G401 (cell line): ENCODE data around the gene NT5M. TPM values are rescaled to one million over a fixed set of nuclear protein-coding genes. Genes with fewer than 3 reads are reported as not detected.

Experiments
- DNase-seq: peaks from one replicate; pipeline ENCODE4 v3.0.0-alpha.2; 2015; ENCODE audit warnings: low spot score
- in situ Hi-C: cut with HindIII; loops from 2 replicates; pipeline ENCODE4 v1.10.0; 2016; ENCODE audit warnings: low sequenced_read_pairs, mixed read lengths
- total RNA-seq: library from RNA; depleted of rRNA; stranded (reverse); fragments of >200 nt; shearing (Covaris generic); gene quantifications from 2 replicates; pipeline ENCODE4 v1.2.3, GENCODE V29; 2014

Gene NT5M
- total RNA-seq, 1 experiment from 2014 or later, result 1.4 TPM

- in situ Hi-C loops, result no loop called here
- DNase-seq, result no peak
These were observed 23.2 kb downstream of the NT5M start for GRCh38 chr17:17326275-17326875.

- DNase-seq, result no peak
- in situ Hi-C loops, result no loop called here
These were observed 25.1 kb downstream of the NT5M start for GRCh38 chr17:17328251-17328650.

- in situ Hi-C loops, result no loop called here
- DNase-seq, result no peak
These were observed 38.3 kb downstream of the NT5M start for GRCh38 chr17:17341452-17341851.

- in situ Hi-C loops, result no loop called here
- no peak for DNase-seq
These were observed 39.2 kb downstream of the NT5M start for GRCh38 chr17:17342242-17342945.

- no peak for DNase-seq
- in situ Hi-C loops, result no loop called here
These were observed 40.1 kb downstream of the NT5M start for GRCh38 chr17:17343160-17343735.

GRCh38 chr17:17343896-17344506 lies 40.8 kb downstream of the NT5M start:
- in situ Hi-C loops, result no loop called here
- DNase-seq, result no peak

GRCh38 chr17:17344507-17345293 lies 41.5 kb downstream of the NT5M start:
- DNase-seq, result no peak
- in situ Hi-C loops, result no loop called here

- in situ Hi-C loops, result no loop called here
- no peak for DNase-seq
These were observed 42.1 kb downstream of the NT5M start for GRCh38 chr17:17345294-17345597.

GRCh38 chr17:17345686-17346427 lies 42.7 kb downstream of the NT5M start:
- DNase-seq, result no peak
- in situ Hi-C loops, result no loop called here

- no peak for DNase-seq
- in situ Hi-C loops, result no loop called here
These were observed 43.5 kb downstream of the NT5M start for GRCh38 chr17:17346428-17347233.

GRCh38 chr17:17347234-17347955 lies 44.2 kb downstream of the NT5M start:
- in situ Hi-C loops, result no loop called here
- no peak for DNase-seq

GRCh38 chr17:17347956-17348871 lies 45.0 kb downstream of the NT5M start:
- no peak for DNase-seq
- in situ Hi-C loops, result no loop called here

GRCh38 chr17:17348872-17349723 lies 45.9 kb downstream of the NT5M start:
- in situ Hi-C loops, result no loop called here
- DNase-seq, result no peak

- in situ Hi-C loops, result no loop called here
- no peak for DNase-seq
These were observed 46.5 kb downstream of the NT5M start for GRCh38 chr17:17349724-17350106.

GRCh38 chr17:17350491-17351355 lies 47.5 kb downstream of the NT5M start:
- no peak for DNase-seq
- in situ Hi-C loops, result no loop called here
